GM12891 (cell line): ENCODE measurements around the gene USP10.

Source experiments
- POLR2A ChIP-seq: IDR thresholded peaks from 2 replicates; pipeline ENCODE4 v1.6.1; 2011; ENCODE audit warnings: low read depth, low read length, control low read depth
- POLR2AphosphoS5 ChIP-seq: IDR thresholded peaks from 2 replicates; pipeline ENCODE4 v1.6.1; 2011; ENCODE audit warnings: low read depth, low read length, control low read depth
- POU2F2 ChIP-seq: IDR thresholded peaks from 2 replicates; pipeline ENCODE4 v1.6.1; 2011; ENCODE audit warnings: low read depth, mild to moderate bottlenecking, control low read depth, low read length, moderate library complexity
- SPI1 ChIP-seq: IDR thresholded peaks from 2 replicates; pipeline ENCODE4 v1.6.1; 2011; ENCODE audit warnings: low read depth, low read length, control low read depth
- TAF1 ChIP-seq: IDR thresholded peaks from 2 replicates; pipeline ENCODE4 v1.6.1; 2011; ENCODE audit warnings: low read depth, low read length, control low read depth

DNA sequence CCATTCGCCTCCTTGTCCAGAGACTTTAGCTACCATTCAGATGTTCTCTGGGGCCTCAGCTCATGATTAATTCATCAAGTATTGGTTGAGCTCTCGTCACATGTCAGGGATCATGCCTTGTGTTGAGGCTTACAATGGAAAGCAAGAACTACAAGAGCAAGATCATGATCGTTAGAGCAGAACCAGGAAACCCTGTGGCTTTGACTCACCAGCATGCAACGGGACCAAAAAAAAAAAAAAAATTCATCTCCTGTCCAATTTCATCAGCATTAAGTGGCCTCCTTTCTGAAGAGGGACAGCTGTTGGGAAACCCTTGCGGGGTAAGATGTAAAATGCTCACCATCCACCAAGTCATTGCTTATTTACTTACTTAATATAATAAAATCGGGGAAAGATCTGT, 12.1 kb upstream of the USP10 start:
- TF ChIP-seq POLR2AphosphoS5 (no peak), TAF1 (no peak), POLR2A (no peak), SPI1 (no peak), POU2F2 (no peak)
